Esophagus squamous epithelium (tissue), 4 donors: ENCODE measurements around the gene HIBADH.

Source experiments
- POLR2A ChIP-seq, 4 donors: fragments of 450-650 bp; IDR thresholded peaks; one replicate each; pipeline ENCODE4 v1.6.1; 2017; ENCODE audit warnings: antibody characterized with exemption in 4 of 4, mild to moderate bottlenecking in 4 of 4, moderate library complexity in 3 of 4
- TF ChIP-seq, protein P1 (sequence below), 6 experiments: fragments of 450-650 bp in 4 of 6; fragments of 200-600 bp in 2 of 6; sonication (generic) in 2 of 6; IDR thresholded peaks; one replicate each; pipeline ENCODE4 v1.5.1; 2016 to 2019; ENCODE audit warnings: antibody characterized with exemption in 6 of 6, mild to moderate bottlenecking in 4 of 6, moderate library complexity in 4 of 6

GRCh38 chr7:27551803-27552400 is 110.8 kb downstream of the HIBADH start:
- TF ChIP-seq, protein P1, sequence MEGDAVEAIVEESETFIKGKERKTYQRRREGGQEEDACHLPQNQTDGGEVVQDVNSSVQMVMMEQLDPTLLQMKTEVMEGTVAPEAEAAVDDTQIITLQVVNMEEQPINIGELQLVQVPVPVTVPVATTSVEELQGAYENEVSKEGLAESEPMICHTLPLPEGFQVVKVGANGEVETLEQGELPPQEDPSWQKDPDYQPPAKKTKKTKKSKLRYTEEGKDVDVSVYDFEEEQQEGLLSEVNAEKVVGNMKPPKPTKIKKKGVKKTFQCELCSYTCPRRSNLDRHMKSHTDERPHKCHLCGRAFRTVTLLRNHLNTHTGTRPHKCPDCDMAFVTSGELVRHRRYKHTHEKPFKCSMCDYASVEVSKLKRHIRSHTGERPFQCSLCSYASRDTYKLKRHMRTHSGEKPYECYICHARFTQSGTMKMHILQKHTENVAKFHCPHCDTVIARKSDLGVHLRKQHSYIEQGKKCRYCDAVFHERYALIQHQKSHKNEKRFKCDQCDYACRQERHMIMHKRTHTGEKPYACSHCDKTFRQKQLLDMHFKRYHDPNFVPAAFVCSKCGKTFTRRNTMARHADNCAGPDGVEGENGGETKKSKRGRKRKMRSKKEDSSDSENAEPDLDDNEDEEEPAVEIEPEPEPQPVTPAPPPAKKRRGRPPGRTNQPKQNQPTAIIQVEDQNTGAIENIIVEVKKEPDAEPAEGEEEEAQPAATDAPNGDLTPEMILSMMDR (IDR thresholded peaks at IDR 0.05) = no peak
- no peak for TF ChIP-seq POLR2A (IDR thresholded peaks at IDR 0.05)
